WERI-Rb-1 (cell line): ENCODE results near the gene ROBO4.
A peak's percentile ranks its signal among the peaks of the same experiment; 100 is the strongest.

Source experiments
- DNase-seq: peaks from one replicate; pipeline ENCODE4 v3.0.0-alpha.2; 2020
- H3K27ac ChIP-seq: fragments of 250-450 bp; sonication (Bioruptor Pico); 2 replicates; pipeline ENCODE4 v1.5.1; 2020; ENCODE audit warnings: mild to moderate bottlenecking, moderate library complexity
- H3K27me3 ChIP-seq: fragments of 250-450 bp; sonication (Bioruptor Pico); 2 replicates; pipeline ENCODE4 v1.5.1; 2021; ENCODE audit warnings: mild to moderate bottlenecking, low read depth, moderate library complexity; ENCODE audit not compliant: insufficient read depth, severe bottlenecking
- H3K36me3 ChIP-seq: fragments of 250-450 bp; sonication (Bioruptor Pico); 2 replicates; pipeline ENCODE4 v1.5.1; 2020; ENCODE audit warnings: mild to moderate bottlenecking, moderate library complexity
- H3K4me3 ChIP-seq: 2 replicates; pipeline ENCODE4 v1.5.1; 2011; ENCODE audit warnings: low read depth, mild to moderate bottlenecking, control low read depth, low read length
- H3K9me3 ChIP-seq: fragments of 250-450 bp; sonication (Bioruptor Pico); 2 replicates; pipeline ENCODE4 v1.5.1; 2021; ENCODE audit warnings: mild to moderate bottlenecking, moderate library complexity; ENCODE audit not compliant: severe bottlenecking
- CTCF ChIP-seq: IDR thresholded peaks from 2 replicates; pipeline ENCODE4 v1.5.1; 2011; ENCODE audit warnings: low read depth, mild to moderate bottlenecking, control low read depth, inconsistent platforms, low read length

ROBO4 gene

DNA sequence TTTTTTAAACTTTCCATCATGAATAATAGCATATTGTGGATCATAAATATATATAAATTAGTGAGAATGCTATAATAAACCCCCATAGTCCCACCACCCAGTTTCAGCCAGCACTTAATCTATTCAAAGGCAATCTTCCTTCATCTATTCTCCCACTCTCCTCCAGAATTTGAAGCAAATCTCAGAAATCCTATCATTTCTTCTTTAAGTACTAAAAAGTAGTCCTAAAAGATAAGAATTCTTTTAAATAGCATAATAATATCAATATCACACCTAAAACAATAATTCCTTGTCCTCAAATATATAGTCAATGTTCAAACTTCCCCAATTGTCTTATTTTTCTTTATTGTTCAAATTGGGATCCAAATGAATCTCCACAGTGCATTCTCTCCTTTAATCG, 57.0 kb downstream of the ROBO4 start:
- no peaks in the 10 kb centered on the region for H3K36me3 ChIP-seq
- H3K9me3 ChIP-seq = no peaks in the 10 kb centered on the region
- H3K4me3 ChIP-seq = no peak overlapping the region
- H3K27ac ChIP-seq = no peak overlapping the region
- no peak for DNase-seq
- no peak for TF ChIP-seq CTCF
- no peaks in the 10 kb centered on the region for H3K27me3 ChIP-seq

GRCh38 chr11:124839972-124840621, 57.6 kb downstream of the ROBO4 start:
- Histone ChIP-seq H3K36me3 (no peaks in the 10 kb centered on the region), H3K9me3 (no peaks in the 10 kb centered on the region), H3K27ac (no peak overlapping the region), H3K27me3 (no peaks in the 10 kb centered on the region), H3K4me3 (peak overlapping the region; percentile 39)
- DNase-seq = no peak
- no peak for TF ChIP-seq CTCF

GRCh38 chr11:124839128-124839971, 58.3 kb downstream of the ROBO4 start:
- Histone ChIP-seq H3K27ac (peak overlapping the region; percentile 45), H3K27me3 (no peaks in the 10 kb centered on the region), H3K36me3 (no peaks in the 10 kb centered on the region), H3K4me3 (peak overlapping the region; percentile 39), H3K9me3 (no peaks in the 10 kb centered on the region)
- peak; percentile 51 for DNase-seq
- no peak for TF ChIP-seq CTCF

DNA sequence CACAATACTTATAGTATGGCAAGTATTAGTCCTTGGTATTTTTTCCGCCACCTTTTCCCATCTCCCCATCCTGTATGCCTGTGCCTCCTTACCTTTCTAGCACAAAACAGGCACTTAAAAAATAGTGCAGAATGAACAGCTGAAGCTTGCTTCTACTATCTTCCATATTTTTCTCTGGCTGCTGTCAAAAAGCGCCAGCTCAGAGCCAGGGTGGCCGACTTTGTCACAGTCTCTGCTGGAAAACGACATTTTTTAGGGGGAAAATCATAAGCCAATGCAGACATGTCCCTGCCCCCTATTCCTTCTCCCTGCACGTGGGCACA, 58.9 kb downstream of the ROBO4 start:
- Histone ChIP-seq H3K4me3 (peak overlapping the region; percentile 39), H3K36me3 (no peaks in the 10 kb centered on the region), H3K27me3 (no peaks in the 10 kb centered on the region), H3K27ac (no peak overlapping the region; the same call in 1 of the 2 replicates), H3K9me3 (no peaks in the 10 kb centered on the region)
- no peak for TF ChIP-seq CTCF
- no peak for DNase-seq

GRCh38 chr11:124837491-124837856, 60.2 kb downstream of the ROBO4 start:
- Histone ChIP-seq H3K4me3 (no peak overlapping the region), H3K27ac (no peak overlapping the region), H3K9me3 (no peaks in the 10 kb centered on the region), H3K36me3 (no peaks in the 10 kb centered on the region), H3K27me3 (no peaks in the 10 kb centered on the region)
- DNase-seq = peak; percentile 50
- TF ChIP-seq CTCF = peak; percentile 53; the same call in 1 of the 2 replicates
